Lung (tissue), 12 donors: ENCODE results near the gene PTPN7. TPM values are rescaled to one million over a fixed set of nuclear protein-coding genes. Genes with fewer than 3 reads are reported as not detected.
"Not testable (repeated sequence)": the region's sequence is repeated elsewhere in the genome, so short reads cannot be mapped to it uniquely, and the experiment has no call there.

Experiments
- ATAC-seq: fragments of 200-7000 bp; cut with Tn5 transposase; one replicate; pipeline ENCODE4 v1.9.1; 2020; ENCODE audit warnings: moderate number of reproducible peaks; ENCODE audit not compliant: insufficient read depth, low FRiP score
- DNase-seq, 3 donors: peaks; one replicate each; pipeline ENCODE4 v3.0.0-alpha.2; 2013 to 2017
- H3K27ac ChIP-seq, 2 donors: one replicate each; pipeline ENCODE4 v1.5.1; 2013; ENCODE audit warnings: mild to moderate bottlenecking in 2 of 2, moderate library complexity in 2 of 2, control low read depth in 1 of 2, inconsistent platforms in 1 of 2, low read depth in 1 of 2, low read length in 1 of 2
- H3K27me3 ChIP-seq, 3 donors: one replicate each; pipeline ENCODE4 v1.5.1; 2013; ENCODE audit warnings: low read length in 2 of 3; ENCODE audit not compliant: control insufficient read depth in 3 of 3, insufficient read depth in 3 of 3
- H3K36me3 ChIP-seq, 4 donors: one replicate each; pipeline ENCODE4 v1.5.1; 2013; ENCODE audit warnings: low read length in 4 of 4, mild to moderate bottlenecking in 1 of 4, moderate library complexity in 1 of 4; ENCODE audit not compliant: control insufficient read depth in 4 of 4, insufficient read depth in 4 of 4
- H3K4me1 ChIP-seq, 5 donors: one replicate each; pipeline ENCODE4 v1.5.1; 2013; ENCODE audit warnings: low read length in 5 of 5, mild to moderate bottlenecking in 2 of 5, moderate library complexity in 1 of 5; ENCODE audit not compliant: control insufficient read depth in 5 of 5, insufficient read depth in 5 of 5
- H3K4me3 ChIP-seq: one replicate; pipeline ENCODE4 v1.5.1; 2013; ENCODE audit warnings: mild to moderate bottlenecking, control low read depth, moderate library complexity
- H3K9ac ChIP-seq, 2 donors: one replicate each; pipeline ENCODE4 v1.5.1; 2013; ENCODE audit warnings: low read length in 2 of 2, control low read depth in 1 of 2; ENCODE audit not compliant: insufficient read depth in 1 of 2
- H3K9me3 ChIP-seq, 4 donors: one replicate each; pipeline ENCODE4 v1.5.1; 2013; ENCODE audit warnings: low read length in 3 of 4, mild to moderate bottlenecking in 1 of 4, moderate library complexity in 1 of 4; ENCODE audit not compliant: control insufficient read depth in 4 of 4, insufficient read depth in 3 of 4
- CTCF ChIP-seq: IDR thresholded peaks from 2 replicates; pipeline ENCODE4 v1.5.1; 2012; ENCODE audit warnings: mild to moderate bottlenecking; ENCODE audit errors: control extremely low read depth, extremely low read depth
- WGBS, 2 donors: extraction: QIAGEN DNeasy Blood & Tissue Kit; methylation state at CpG; one replicate each; pipeline ENCODE4 v1.1.7; 2013; 5-methylcytosine and 5-hydroxymethylcytosine counted together
- polyA plus RNA-seq, 2 donors: library from polyadenylated mRNA; stranded (reverse); fragments of 200-250 nt; gene quantifications; one replicate each; pipeline ENCODE4 v1.2.1, GENCODE V29; 2013
- total RNA-seq, 2 donors: library from RNA; depleted of rRNA in 1 of 2; stranded (reverse); fragments of >200 nt in 1 of 2; gene quantifications; one replicate each; pipeline ENCODE4 v1.2.1, GENCODE V29; 2014 to 2021
- donor health status: control.
- donor health status: control.
- donor health status: Bipolar disorder and iron deficiency.
- donor health status: healthy.
- donor health status: DM: yes; HTN: yes; CAD: no.

Gene PTPN7
- total and polyA plus RNA-seq, 4 donors = 2.9 to 14.0 (median 5.7) TPM

- DNase-seq = no peak
- 79 to 87% methylated on average over 4 of the region's 4 CpGs for WGBS, 2 donors
- ATAC-seq = no peak
Measured at GRCh38 chr1:202148391-202148790, 12.0 kb downstream of the PTPN7 start.

GRCh38 chr1:202146993-202147392 is 13.4 kb downstream of the PTPN7 start:
- H3K4me1 ChIP-seq = peaks cover 0 to 18% (median 3%) of the 10 kb centered on the region in 5 donors
- H3K27ac ChIP-seq = no peak overlapping the region
- no peaks in the 10 kb centered on the region for H3K9me3 ChIP-seq
- no peaks in the 10 kb centered on the region for H3K27me3 ChIP-seq
- WGBS, 2 donors = 61 to 70% methylated on average over 3 of the region's 3 CpGs
- H3K4me3 ChIP-seq = no peak overlapping the region
- no peak overlapping the region for H3K9ac ChIP-seq
- no peak for TF ChIP-seq CTCF
- DNase-seq (no peak), ATAC-seq (no peak)
- no peaks in the 10 kb centered on the region for H3K36me3 ChIP-seq

More at GRCh38 chr1:202148391-202148790, 12.0 kb downstream of the PTPN7 start:
- Histone ChIP-seq H3K27me3 (no peaks in the 10 kb centered on the region), H3K4me3 (no peak overlapping the region), H3K4me1 (peaks cover 0 to 8% (median 0%) of the 10 kb centered on the region in 5 donors), H3K9me3 (no peaks in the 10 kb centered on the region), H3K9ac (no peak overlapping the region), H3K36me3 (peaks cover 0 to 3% (median 0%) of the 10 kb centered on the region in 4 donors), H3K27ac (no peak overlapping the region)
- TF ChIP-seq CTCF = no peak

- Histone ChIP-seq H3K9me3 (no peaks in the 10 kb centered on the region), H3K27me3 (no peaks in the 10 kb centered on the region), H3K9ac (no peak overlapping the region), H3K4me1 (peaks cover 0 to 18% (median 3%) of the 10 kb centered on the region in 5 donors), H3K27ac (no peak overlapping the region), H3K4me3 (no peak overlapping the region), H3K36me3 (no peaks in the 10 kb centered on the region)
- DNase-seq = no peak
- ATAC-seq = no peak
- no peak for TF ChIP-seq CTCF
- 92 to 94% methylated on average over 5 of the region's 5 CpGs for WGBS, 2 donors
Measured at GRCh38 chr1:202146279-202146678, 14.1 kb downstream of the PTPN7 start.

GRCh38 chr1:202145744-202146140 is 14.7 kb downstream of the PTPN7 start:
- not testable (repeated sequence) for H3K36me3 ChIP-seq, H3K27ac ChIP-seq, H3K9ac ChIP-seq, DNase-seq, H3K4me3 ChIP-seq, ATAC-seq, H3K9me3 ChIP-seq, H3K27me3 ChIP-seq
- 94 to 95% methylated on average over 8 of the region's 8 CpGs for WGBS, 2 donors
- H3K4me1 ChIP-seq = peaks cover 0 to 18% (median 3%) of the 10 kb centered on the region in 5 donors
